HG02763 (cell line): Measurements from ENCODE around the gene MRPL19.

Experiments
- ATAC-seq: cut with Tn5 transposase; IDR thresholded peaks from one replicate; pipeline ENCODE4 v1.9.1; 2021; ENCODE audit warnings: mild to moderate bottlenecking, moderate library complexity; ENCODE audit not compliant: unreplicated experiment

MRPL19 gene

GRCh38 chr2:75728614-75729419, 82.2 kb downstream of the MRPL19 start:
- ATAC-seq, result no peak

GRCh38 chr2:75729861-75730260, 83.3 kb downstream of the MRPL19 start:
- ATAC-seq, result no peak

GRCh38 chr2:75736276-75736675, 89.7 kb downstream of the MRPL19 start:
- no peak for ATAC-seq

GRCh38 chr2:75737961-75738360, 91.4 kb downstream of the MRPL19 start:
- no peak for ATAC-seq
